Airway epithelial cell (primary cell): ENCODE measurements around the gene NCOA3. TPM values are rescaled to one million over a fixed set of nuclear protein-coding genes. Genes with fewer than 3 reads are reported as not detected.

ENCODE experiments used
- total RNA-seq: library from RNA; depleted of rRNA; stranded (reverse); fragments of >200 nt; gene quantifications from 2 replicates; pipeline ENCODE4 v1.2.3, GENCODE V29; 2015

Gene NCOA3
- 14.4 and 23.2 TPM in 2 replicates for total RNA-seq

DNA sequence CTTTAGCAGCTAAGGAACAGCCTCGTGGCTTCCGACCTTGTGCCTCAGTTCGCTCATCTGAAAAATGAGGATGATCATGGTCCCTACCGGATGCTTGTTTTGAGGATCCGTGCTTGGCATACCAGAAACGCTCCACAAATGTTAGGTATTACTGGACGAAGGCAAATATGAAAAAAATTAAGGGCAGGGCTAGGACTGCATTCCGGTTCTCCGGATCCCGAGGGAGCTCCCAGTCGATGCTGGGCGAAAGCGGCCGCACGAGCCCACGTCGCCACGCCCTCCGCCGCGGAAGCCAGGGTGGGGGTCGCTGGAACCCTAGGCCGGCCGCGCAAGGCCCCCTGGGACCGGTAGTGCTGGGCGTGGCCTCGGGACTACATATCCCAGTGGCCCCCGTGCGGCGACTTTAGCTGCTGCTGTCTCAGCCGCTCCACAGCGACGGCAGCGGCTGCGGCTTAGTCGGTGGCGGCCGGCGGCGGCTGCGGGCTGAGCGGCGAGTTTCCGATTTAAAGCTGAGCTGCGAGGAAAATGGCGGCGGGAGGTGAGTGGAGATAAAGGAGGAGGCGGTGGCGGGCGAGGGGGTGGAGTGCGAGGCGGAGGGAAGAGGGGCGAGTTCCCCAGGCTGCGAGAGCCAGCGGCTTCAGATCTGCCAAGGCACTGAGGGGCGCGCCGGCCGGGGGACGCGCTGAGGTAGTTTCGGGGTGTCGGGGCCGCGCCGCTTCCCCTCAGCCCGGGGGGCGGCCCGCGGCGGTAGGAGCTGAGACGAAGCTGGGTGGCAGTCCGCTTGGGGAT is at the start of gene NCOA3:
TSS of gene NCOA3 (plus strand) at position 406 of the 789 bp plus-strand sequence. CDS start 120,361 bp downstream, outside the sequence.

Other genes with a start within 250 kb of the NCOA3 start
- gene ZMYND8, start 145.2 kb upstream of the NCOA3 start, total RNA-seq = 22.0 and 35.5 TPM in 2 replicates